HepG2 (cell line): ENCODE data around the gene CDK5RAP2. TPM values are rescaled to one million over a fixed set of nuclear protein-coding genes. Genes with fewer than 3 reads are reported as not detected.

Experiments
- ATAC-seq: fragments of 200-7000 bp; cut with Tn5 transposase; 3 replicates; pipeline ENCODE4 v1.9.1; 2020; ENCODE audit warnings: mild to moderate bottlenecking, moderate library complexity
- BruUV-seq: library from RNA; stranded (reverse); fragments of 400-500 nt; replicated peaks from 2 replicates; lab custom pipeline; 2021; lab: Mats Ljungman, UMichigan
- CTCF ChIA-PET: fragments of 300-600 bp; formaldehyde crosslinking; extraction: SDS; loops from one replicate; lab custom pipeline; 2021; ENCODE audit warnings: low total read pairs, inconsistent platforms, low intra/inter-chr PET ratio; lab: Yijun Ruan, JAX
- POLR2A ChIA-PET: fragments of 350-600 bp; sonication (Branson Sonifier 250); formaldehyde crosslinking; loops from one replicate; lab custom pipeline; 2020; ENCODE audit warnings: antibody characterized with exemption, inconsistent platforms; lab: Yijun Ruan, JAX
- DNase-seq: peaks from one replicate; pipeline ENCODE4 v3.0.0-alpha.2; 2015; ENCODE audit warnings: low spot score
- FAIRE-seq: peaks from 3 replicates; lab custom pipeline; 2011; peaks lifted over from hg19 to GRCh38; lab: Jason Lieb, UNC
- H2AFZ ChIP-seq: one replicate; pipeline ENCODE4 v1.6.1; 2011; ENCODE audit warnings: low read length, inconsistent platforms
- H3K27ac ChIP-seq: fragments of 300-600 bp; 3 replicates; pipeline ENCODE4 v1.8.0; 2011; ENCODE audit warnings: mixed run types, mild to moderate bottlenecking, mixed read lengths, low read length, inconsistent platforms; ENCODE audit not compliant: insufficient read depth; ENCODE audit errors: extremely low read length
- H3K27me3 ChIP-seq, 2 experiments: fragments of 200-600 bp in 1 of 2; 2 replicates in 1 of 2; 3 replicates in 1 of 2; pipeline versions ENCODE4 v1.6.0 to v1.8.0; 2011; ENCODE audit warnings: low read length in 2 of 2, mild to moderate bottlenecking in 2 of 2, moderate library complexity in 2 of 2, inconsistent platforms in 1 of 2; ENCODE audit not compliant: insufficient read depth in 2 of 2, control insufficient read depth in 1 of 2
- H3K36me3 ChIP-seq, 2 experiments: fragments of 200-600 bp in 1 of 2; replicated peaks in 1 of 2; 2 replicates in 1 of 2; 3 replicates in 1 of 2; pipeline versions ENCODE4 v1.5.1 to v1.8.0; 2011; ENCODE audit warnings: low read length in 2 of 2, inconsistent platforms in 1 of 2; ENCODE audit not compliant: insufficient read depth in 2 of 2, control insufficient read depth in 1 of 2
- H3K4me1 ChIP-seq: 2 replicates; pipeline ENCODE4 v1.5.1; 2012; ENCODE audit warnings: low read length, inconsistent platforms; ENCODE audit not compliant: insufficient read depth
- H3K4me2 ChIP-seq: 2 replicates; pipeline ENCODE4 v1.6.0; 2011; ENCODE audit warnings: low read depth, low read length, inconsistent platforms
- H3K4me3 ChIP-seq, 3 experiments: fragments of 200-600 bp in 1 of 3; sonication (generic), shearing (Covaris generic) in 1 of 3; replicated peaks in 1 of 3; 2 replicates each; pipeline ENCODE4 v1.5.1; 2011 to 2016; ENCODE audit warnings: low read length in 3 of 3, inconsistent platforms in 2 of 3, low read depth in 2 of 3, mild to moderate bottlenecking in 2 of 3, control low read depth in 1 of 3, mixed read lengths in 1 of 3; ENCODE audit not compliant: insufficient read depth in 1 of 3
- H3K79me2 ChIP-seq: one replicate; pipeline ENCODE4 v1.6.1; 2011; ENCODE audit warnings: low read length, inconsistent platforms; ENCODE audit not compliant: insufficient read depth
- H3K9ac ChIP-seq: 2 replicates; pipeline ENCODE4 v1.6.0; 2011; ENCODE audit warnings: mild to moderate bottlenecking, low read depth, low read length, inconsistent platforms; ENCODE audit not compliant: insufficient read depth
- H3K9me3 ChIP-seq: 2 replicates; pipeline ENCODE4 v1.5.1; 2012; ENCODE audit warnings: mild to moderate bottlenecking, low read length
- H4K20me1 ChIP-seq: 2 replicates; pipeline ENCODE4 v1.6.0; 2011; ENCODE audit warnings: inconsistent platforms, mild to moderate bottlenecking, low read length, moderate library complexity; ENCODE audit not compliant: insufficient read depth
- ATM ChIP-seq: fragments of 450-650 bp; IDR thresholded peaks from 2 replicates; pipeline ENCODE4 v1.7.1; 2017; ENCODE audit warnings: mild to moderate bottlenecking, borderline replicate concordance
- FOXA1 ChIP-seq, 2 experiments: fragments of 450-650 bp in 1 of 2; sonication (generic) in 1 of 2; formaldehyde crosslinking in 1 of 2; IDR thresholded peaks; 2 replicates each; pipeline versions ENCODE4 v1.4.0 to v1.6.1; 2016 to 2020; ENCODE audit warnings: missing genetic modification reagents in 1 of 2
- HHEX ChIP-seq: IDR thresholded peaks from 2 replicates; pipeline ENCODE4 v1.6.1; 2016; ENCODE audit warnings: control low read depth
- POLR2G ChIP-seq: fragments of 200-400 bp; formaldehyde crosslinking; IDR thresholded peaks from 2 replicates; pipeline ENCODE4 v1.6.1; 2018; ENCODE audit warnings: mild to moderate bottlenecking, low read depth, low read length, moderate library complexity
- SNAPC2 ChIP-seq: sonication (generic); formaldehyde crosslinking; IDR thresholded peaks from 2 replicates; pipeline ENCODE4 v1.8.1; 2022; ENCODE audit warnings: mild to moderate bottlenecking, missing genetic modification reagents
- SPEN ChIP-seq: sonication (generic); formaldehyde crosslinking; IDR thresholded peaks from 2 replicates; pipeline ENCODE4 v1.5.1; 2020; ENCODE audit warnings: low read depth, mild to moderate bottlenecking, missing genetic modification reagents
- SRSF1 ChIP-seq: fragments of 200-400 bp; formaldehyde crosslinking; optimal IDR thresholded peaks from 2 replicates; pipeline ENCODE3; 2017; ENCODE audit warnings: mild to moderate bottlenecking, low read depth, low read length, moderate library complexity
- ZBTB42 ChIP-seq: sonication (generic); formaldehyde crosslinking; IDR thresholded peaks from 2 replicates; pipeline ENCODE4 v1.5.0; 2020; ENCODE audit warnings: mild to moderate bottlenecking, missing genetic modification reagents
- ZFP82 ChIP-seq: sonication (generic); formaldehyde crosslinking; IDR thresholded peaks from 2 replicates; pipeline ENCODE4 v1.5.1; 2020; ENCODE audit warnings: mild to moderate bottlenecking, missing genetic modification reagents, borderline replicate concordance
- ZNF343 ChIP-seq: sonication (generic); formaldehyde crosslinking; IDR thresholded peaks from 2 replicates; pipeline ENCODE4 v1.4.0; 2020; ENCODE audit warnings: mild to moderate bottlenecking, missing genetic modification reagents
- ZSCAN9 ChIP-seq: IDR thresholded peaks from 2 replicates; pipeline ENCODE4 v1.6.1; 2016; ENCODE audit warnings: borderline replicate concordance
- WGBS: methylation state at CpG from one replicate; pipeline ENCODE4 v1.1.6; 2017; ENCODE audit warnings: low lambda C conversion rate; 5-methylcytosine and 5-hydroxymethylcytosine counted together
- in situ Hi-C: cut with HindIII; loops from 2 replicates; pipeline ENCODE4 v1.10.0; 2017; ENCODE audit warnings: low pct_unique_long_range_greater_than_20kb; ENCODE audit not compliant: extremely low pct_ligation_motif_present
- intact Hi-C: fragments of 100-400 bp; cut with micrococcal nuclease; formaldehyde crosslinking; loops from one replicate; pipeline ENCODE4 v1.10.0; 2022; ENCODE audit not compliant: unreplicated experiment
- polyA plus RNA-seq, 8 experiments: library from polyadenylated mRNA; depleted of rRNA in 3 of 8; stranded (reverse) in 7 of 8; unstranded in 1 of 8; fragments of >200 nt; fragmentation: Illumina TruSeq in 4 of 8; extraction: Trizol in 4 of 8; gene quantifications; 2 replicates each; pipeline versions ENCODE4 v1.2.1 to v1.2.3, GENCODE V29; 2011 to 2016; ENCODE audit warnings: low read depth in 4 of 8, missing spikeins in 1 of 8, mixed read lengths in 1 of 8; ENCODE audit not compliant: insufficient read depth in 1 of 8
- total RNA-seq, 5 experiments: library from RNA; depleted of rRNA; stranded (reverse); fragments of >200 nt; fragmentation: Illumina TruSeq; extraction: Trizol; gene quantifications; 2 replicates each; pipeline ENCODE4 v1.2.3, GENCODE V29; 2016; ENCODE audit warnings: low read depth in 1 of 5
- TF ChIP-seq, protein P1 (sequence below): sonication (generic); formaldehyde crosslinking; IDR thresholded peaks from 2 replicates; pipeline ENCODE4 v1.4.0; 2020; ENCODE audit warnings: mild to moderate bottlenecking, missing genetic modification reagents
- TF ChIP-seq, protein P2 (sequence below): IDR thresholded peaks from 2 replicates; pipeline ENCODE4 v1.6.1; 2018; ENCODE audit warnings: missing genetic modification reagents
- TF ChIP-seq, protein P3 (sequence below): sonication (generic); formaldehyde crosslinking; IDR thresholded peaks from 2 replicates; pipeline ENCODE4 v1.5.0; 2020; ENCODE audit warnings: mild to moderate bottlenecking, missing genetic modification reagents, borderline replicate concordance

Gene CDK5RAP2
- total and polyA plus RNA-seq, 2 of the 13 experiments (the other 11 are each of a cell fraction or from before 2014, with no cell fraction given) = 31.8 to 42.2 TPM

- TF ChIP-seq, protein P1, sequence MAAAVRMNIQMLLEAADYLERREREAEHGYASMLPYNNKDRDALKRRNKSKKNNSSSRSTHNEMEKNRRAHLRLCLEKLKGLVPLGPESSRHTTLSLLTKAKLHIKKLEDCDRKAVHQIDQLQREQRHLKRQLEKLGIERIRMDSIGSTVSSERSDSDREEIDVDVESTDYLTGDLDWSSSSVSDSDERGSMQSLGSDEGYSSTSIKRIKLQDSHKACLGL (CRISPR knock-in tag) = no peak
- no peak for TF ChIP-seq FOXA1 (IDR thresholded peaks at IDR 0.05)
- no peak for TF ChIP-seq FOXA1 (CRISPR knock-in tag; IDR thresholded peaks at IDR 0.05)
- TF ChIP-seq POLR2G = no peak
- TF ChIP-seq, all 625 proteins: peak for 0
These were observed 217.5 kb downstream of the CDK5RAP2 start (continued) for GRCh38 chr9:120362446-120362845.

GRCh38 chr9:120361551-120361950 lies 218.4 kb downstream of the CDK5RAP2 start:
- WGBS = 69% methylated on average over 4 of the region's 4 CpGs
- H3K27me3 ChIP-seq = no peaks in the 10 kb centered on the region
- H3K9ac ChIP-seq = no peak overlapping the region
- H3K4me1 ChIP-seq = peaks cover 23% of the 10 kb centered on the region
- intact Hi-C loops = no loop called here
- H3K27ac ChIP-seq = no peak overlapping the region
- no peaks in the 10 kb centered on the region for H3K9me3 ChIP-seq
- in situ Hi-C loops = no loop called here
- no peak for FAIRE-seq
- H3K79me2 ChIP-seq = no peaks in the 10 kb centered on the region
- BruUV-seq = no TSS peak
- H3K4me2 ChIP-seq = no peak overlapping the region
- ATAC-seq = no peak
- no peak for DNase-seq
- CTCF ChIA-PET = no interaction called here
- no peak overlapping the region for H3K4me3 ChIP-seq
- no peak overlapping the region for H2AFZ ChIP-seq
- POLR2A ChIA-PET = no interaction called here
- no peaks in the 10 kb centered on the region for H3K36me3 ChIP-seq
- no peaks in the 10 kb centered on the region for H4K20me1 ChIP-seq
- TF ChIP-seq ZSCAN9 = no peak
- TF ChIP-seq HHEX = no peak
- TF ChIP-seq ZBTB42 (CRISPR knock-in tag) = no peak

DNA sequence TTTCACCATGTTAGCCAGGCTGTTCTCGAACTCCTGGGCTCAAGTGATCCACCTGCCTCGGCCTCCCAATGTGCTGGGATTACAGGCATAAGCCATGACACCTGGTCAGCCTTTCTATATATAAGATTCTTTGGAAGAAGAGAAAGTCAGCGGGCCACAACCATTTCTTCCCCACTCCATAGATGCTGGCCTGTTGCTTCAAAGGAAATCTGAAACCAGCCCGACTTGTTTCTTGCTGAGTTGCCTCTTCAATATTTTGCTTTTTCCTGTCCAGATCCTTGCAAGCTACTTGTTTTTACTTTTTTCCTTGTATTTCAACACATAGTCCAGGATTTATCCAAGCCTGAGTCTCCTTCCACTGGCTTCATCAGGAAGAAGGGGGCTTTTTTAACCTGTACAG lies 219.5 kb downstream of the CDK5RAP2 start:
- CTCF ChIA-PET = no interaction called here
- POLR2A ChIA-PET = no interaction called here
- DNase-seq = no peak

More for the DNA sequence above, 219.5 kb downstream of the CDK5RAP2 start:
- Histone ChIP-seq H3K36me3 (no peaks in the 10 kb centered on the region), H4K20me1 (no peaks in the 10 kb centered on the region), H3K9me3 (0 out of 2 replicates have a peak, but pooled peaks cover 4% of the 10 kb centered on the region), H3K9ac (no peak overlapping the region), H3K79me2 (no peaks in the 10 kb centered on the region), H3K27ac (no peak overlapping the region), H2AFZ (no peak overlapping the region), H3K4me2 (no peak overlapping the region), H3K4me3 (no peak overlapping the region), H3K4me1 (peaks cover 13% of the 10 kb centered on the region), H3K27me3 (no peaks in the 10 kb centered on the region)
- in situ Hi-C loops (no loop called here), intact Hi-C loops (no loop called here)
- TF ChIP-seq, protein P2, sequence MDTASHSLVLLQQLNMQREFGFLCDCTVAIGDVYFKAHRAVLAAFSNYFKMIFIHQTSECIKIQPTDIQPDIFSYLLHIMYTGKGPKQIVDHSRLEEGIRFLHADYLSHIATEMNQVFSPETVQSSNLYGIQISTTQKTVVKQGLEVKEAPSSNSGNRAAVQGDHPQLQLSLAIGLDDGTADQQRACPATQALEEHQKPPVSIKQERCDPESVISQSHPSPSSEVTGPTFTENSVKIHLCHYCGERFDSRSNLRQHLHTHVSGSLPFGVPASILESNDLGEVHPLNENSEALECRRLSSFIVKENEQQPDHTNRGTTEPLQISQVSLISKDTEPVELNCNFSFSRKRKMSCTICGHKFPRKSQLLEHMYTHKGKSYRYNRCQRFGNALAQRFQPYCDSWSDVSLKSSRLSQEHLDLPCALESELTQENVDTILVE (CRISPR knock-in tag) = no peak
- no peak for TF ChIP-seq SNAPC2
- TF ChIP-seq SPEN = no peak
- TF ChIP-seq ZNF343 (CRISPR knock-in tag) = no peak
- TF ChIP-seq ZFP82 (CRISPR knock-in tag) = no peak
- no peak for TF ChIP-seq ATM
- no peak for TF ChIP-seq SRSF1
- TF ChIP-seq, protein P3, sequence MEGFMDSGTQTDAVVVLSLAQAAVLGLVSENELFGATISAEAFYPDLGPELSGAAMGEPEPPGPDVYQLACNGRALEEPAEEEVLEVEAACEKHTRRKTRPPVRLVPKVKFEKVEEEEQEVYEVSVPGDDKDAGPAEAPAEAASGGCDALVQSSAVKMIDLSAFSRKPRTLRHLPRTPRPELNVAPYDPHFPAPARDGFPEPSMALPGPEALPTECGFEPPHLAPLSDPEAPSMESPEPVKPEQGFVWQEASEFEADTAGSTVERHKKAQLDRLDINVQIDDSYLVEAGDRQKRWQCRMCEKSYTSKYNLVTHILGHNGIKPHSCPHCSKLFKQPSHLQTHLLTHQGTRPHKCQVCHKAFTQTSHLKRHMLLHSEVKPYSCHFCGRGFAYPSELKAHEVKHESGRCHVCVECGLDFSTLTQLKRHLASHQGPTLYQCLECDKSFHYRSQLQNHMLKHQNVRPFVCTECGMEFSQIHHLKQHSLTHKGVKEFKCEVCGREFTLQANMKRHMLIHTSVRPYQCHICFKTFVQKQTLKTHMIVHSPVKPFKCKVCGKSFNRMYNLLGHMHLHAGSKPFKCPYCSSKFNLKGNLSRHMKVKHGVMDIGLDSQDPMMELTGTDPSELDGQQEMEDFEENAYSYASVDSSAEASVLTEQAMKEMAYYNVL (CRISPR knock-in tag) = no peak
- WGBS = 77% methylated on average over 4 of the region's 4 CpGs
- BruUV-seq = no TSS peak
- FAIRE-seq (no peak), ATAC-seq (no peak)
